ENCODE data around the gene KBTBD8.

Gene KBTBD8

DNA sequence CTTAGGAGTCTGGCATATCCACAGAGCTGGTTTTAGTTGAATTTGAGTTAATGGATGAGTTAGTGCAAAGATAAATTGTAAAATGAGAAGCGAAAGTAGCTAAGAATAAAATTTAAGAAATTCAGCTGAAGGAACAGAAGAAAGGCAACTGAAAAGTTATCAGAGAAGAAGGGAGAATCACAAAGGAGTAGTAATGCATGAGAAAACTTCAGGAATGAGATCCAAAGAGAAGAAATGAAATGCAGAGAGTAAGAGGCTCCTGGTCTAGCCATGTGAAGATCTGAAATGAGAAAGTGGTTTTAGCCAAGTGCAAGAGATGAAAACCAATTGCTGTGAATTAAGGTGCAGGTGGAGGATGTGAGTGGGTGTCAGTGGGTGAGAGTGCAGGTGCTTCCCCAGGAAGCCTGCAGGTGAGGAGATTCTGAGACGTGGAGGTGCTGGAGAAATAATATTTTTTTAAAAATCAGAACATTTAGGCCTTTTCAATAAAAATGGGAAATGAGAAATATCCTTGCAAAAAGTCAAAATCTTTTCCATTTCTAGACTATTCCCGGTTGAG, 18.5 kb downstream of the KBTBD8 start:
- no peak overlapping the region for H3K27ac ChIP-seq
- no peaks in the 10 kb centered on the region for H3K27me3 ChIP-seq (ENCODE audit: insufficient read depth, low read depth)
- no peak overlapping the region for H3K9ac ChIP-seq
- H3K79me2 ChIP-seq (ENCODE audit: insufficient read depth, low read depth): no peaks in the 10 kb centered on the region
- no peak overlapping the region for H2AFZ ChIP-seq (ENCODE audit: low read depth)
- TF ChIP-seq, protein P1, sequence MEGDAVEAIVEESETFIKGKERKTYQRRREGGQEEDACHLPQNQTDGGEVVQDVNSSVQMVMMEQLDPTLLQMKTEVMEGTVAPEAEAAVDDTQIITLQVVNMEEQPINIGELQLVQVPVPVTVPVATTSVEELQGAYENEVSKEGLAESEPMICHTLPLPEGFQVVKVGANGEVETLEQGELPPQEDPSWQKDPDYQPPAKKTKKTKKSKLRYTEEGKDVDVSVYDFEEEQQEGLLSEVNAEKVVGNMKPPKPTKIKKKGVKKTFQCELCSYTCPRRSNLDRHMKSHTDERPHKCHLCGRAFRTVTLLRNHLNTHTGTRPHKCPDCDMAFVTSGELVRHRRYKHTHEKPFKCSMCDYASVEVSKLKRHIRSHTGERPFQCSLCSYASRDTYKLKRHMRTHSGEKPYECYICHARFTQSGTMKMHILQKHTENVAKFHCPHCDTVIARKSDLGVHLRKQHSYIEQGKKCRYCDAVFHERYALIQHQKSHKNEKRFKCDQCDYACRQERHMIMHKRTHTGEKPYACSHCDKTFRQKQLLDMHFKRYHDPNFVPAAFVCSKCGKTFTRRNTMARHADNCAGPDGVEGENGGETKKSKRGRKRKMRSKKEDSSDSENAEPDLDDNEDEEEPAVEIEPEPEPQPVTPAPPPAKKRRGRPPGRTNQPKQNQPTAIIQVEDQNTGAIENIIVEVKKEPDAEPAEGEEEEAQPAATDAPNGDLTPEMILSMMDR (conservative IDR thresholded peaks at IDR 0.05; ENCODE audit: low read depth, low read length): no peak
- H4K20me1 ChIP-seq (ENCODE audit: insufficient read depth): no peaks in the 10 kb centered on the region
- no peak overlapping the region for H3K4me3 ChIP-seq (IDR thresholded peaks at IDR 0.05; ENCODE audit: insufficient read depth, low read depth, low read length)
- H3K36me3 ChIP-seq (ENCODE audit: insufficient read depth): no peaks in the 10 kb centered on the region
- H3K4me2 ChIP-seq: no peak overlapping the region
- no peaks in the 10 kb centered on the region for H3K4me1 ChIP-seq (ENCODE audit: low read depth, poor library complexity, severe bottlenecking)

DNA sequence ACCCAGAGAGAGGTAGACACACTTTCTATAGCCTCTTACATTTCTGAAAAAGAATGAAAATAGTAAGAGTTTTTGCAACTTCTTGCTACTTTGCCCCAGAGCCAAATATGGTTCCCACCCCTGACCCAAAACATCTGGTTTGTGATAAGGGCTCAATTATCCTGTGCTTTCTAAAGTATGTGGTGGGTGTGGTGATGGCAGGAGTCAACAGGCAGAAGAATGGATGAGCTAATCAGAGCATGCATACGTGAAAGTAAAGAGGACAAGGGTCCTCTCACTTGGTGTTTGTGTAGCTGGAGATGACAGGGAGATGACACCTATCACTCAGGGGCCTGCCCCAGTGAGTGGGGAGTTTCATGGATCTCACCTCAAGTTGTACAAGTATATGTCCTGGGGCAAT, 19.1 kb downstream of the KBTBD8 start:
- Histone ChIP-seq H3K9ac (no peak overlapping the region), H2AFZ (ENCODE audit: low read depth) (no peak overlapping the region), H4K20me1 (ENCODE audit: insufficient read depth) (no peaks in the 10 kb centered on the region), H3K27ac (no peak overlapping the region), H3K4me2 (no peak overlapping the region), H3K36me3 (ENCODE audit: insufficient read depth) (no peaks in the 10 kb centered on the region), H3K4me1 (ENCODE audit: low read depth, poor library complexity, severe bottlenecking) (no peaks in the 10 kb centered on the region), H3K79me2 (ENCODE audit: insufficient read depth, low read depth) (no peaks in the 10 kb centered on the region), H3K4me3 (IDR thresholded peaks at IDR 0.05; ENCODE audit: insufficient read depth, low read depth, low read length) (no peak overlapping the region), H3K27me3 (ENCODE audit: insufficient read depth, low read depth) (no peaks in the 10 kb centered on the region)
- TF ChIP-seq, protein P1 (conservative IDR thresholded peaks at IDR 0.05; ENCODE audit: low read depth, low read length): no peak

DNA sequence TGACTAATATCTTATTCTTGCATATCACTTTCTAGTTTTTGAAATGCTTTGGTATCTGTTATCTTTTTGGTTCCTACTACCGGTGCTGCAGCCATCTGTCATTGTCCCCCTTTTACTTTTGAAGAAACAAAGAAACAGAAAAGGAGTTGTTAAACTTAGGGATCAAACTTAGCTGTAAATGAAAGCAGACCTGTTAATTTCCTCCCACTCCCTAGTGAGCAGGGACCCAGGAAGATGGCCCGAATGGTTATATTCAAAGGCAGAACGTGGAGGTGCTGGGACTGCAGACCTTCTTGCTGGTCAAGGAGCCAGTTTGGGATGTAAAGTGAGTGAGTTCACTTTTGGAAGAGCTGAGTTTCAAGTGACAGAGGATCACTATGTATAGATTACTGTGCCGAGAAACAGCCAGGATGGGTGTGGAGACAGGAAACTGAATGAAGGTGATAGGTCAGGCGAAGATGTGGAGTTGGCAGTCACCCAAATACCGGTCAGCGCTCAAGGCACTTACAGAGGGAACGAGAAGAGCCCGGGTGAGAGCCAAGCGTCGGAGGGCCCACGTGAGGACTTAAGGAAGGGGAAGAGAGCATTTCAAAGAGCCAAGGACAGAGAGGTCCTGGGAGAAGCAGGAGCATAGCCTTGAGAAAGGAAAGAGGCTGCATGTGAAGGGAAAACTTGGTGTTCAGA, 20.1 kb downstream of the KBTBD8 start:
- H3K27ac ChIP-seq: no peak overlapping the region
- H2AFZ ChIP-seq (ENCODE audit: low read depth): no peak overlapping the region
- no peak overlapping the region for H3K9ac ChIP-seq
- H3K4me1 ChIP-seq (ENCODE audit: low read depth, poor library complexity, severe bottlenecking): no peaks in the 10 kb centered on the region
- no peaks in the 10 kb centered on the region for H3K36me3 ChIP-seq (ENCODE audit: insufficient read depth)
- no peak overlapping the region for H3K4me3 ChIP-seq (IDR thresholded peaks at IDR 0.05; ENCODE audit: insufficient read depth, low read depth, low read length)
- no peaks in the 10 kb centered on the region for H3K27me3 ChIP-seq (ENCODE audit: insufficient read depth, low read depth)
- no peak overlapping the region for H3K4me2 ChIP-seq
- H3K79me2 ChIP-seq (ENCODE audit: insufficient read depth, low read depth): no peaks in the 10 kb centered on the region
- no peaks in the 10 kb centered on the region for H4K20me1 ChIP-seq (ENCODE audit: insufficient read depth)
- TF ChIP-seq, protein P1 (conservative IDR thresholded peaks at IDR 0.05; ENCODE audit: low read depth, low read length): no peak

DNA sequence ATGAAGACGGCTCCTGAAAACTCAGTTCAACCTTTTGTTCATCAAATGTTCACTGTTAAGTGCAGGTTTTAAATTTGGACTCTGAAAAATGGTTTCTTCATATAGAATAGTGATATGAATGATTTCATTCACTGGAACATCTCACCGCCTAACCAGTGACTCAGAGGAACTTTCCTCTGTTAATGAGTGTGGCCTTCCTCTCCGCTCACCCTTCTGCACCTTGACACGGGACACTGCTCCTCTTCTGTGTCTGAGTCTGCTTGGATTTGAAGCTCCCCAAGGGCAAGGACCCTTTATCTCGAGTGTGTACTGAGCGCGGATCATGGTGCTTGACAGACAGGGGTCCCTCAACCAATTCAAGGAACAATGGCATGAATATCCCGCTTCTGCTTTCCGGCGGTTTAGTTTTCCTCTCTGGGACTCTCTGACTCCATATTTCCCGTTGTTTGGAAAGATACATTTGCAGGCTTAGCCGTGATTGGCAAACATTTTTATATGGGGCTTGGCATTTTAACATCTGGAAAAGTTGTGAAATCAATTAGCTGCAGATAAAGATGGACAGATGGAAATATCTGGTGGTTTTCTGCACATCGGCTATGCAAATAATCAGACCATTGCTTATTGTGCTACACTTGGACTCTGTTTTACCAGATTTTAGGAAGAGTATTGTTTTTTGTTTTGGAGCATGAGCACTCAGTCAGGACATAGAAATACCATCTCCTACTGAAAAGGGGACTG, 20.9 kb downstream of the KBTBD8 start:
- Histone ChIP-seq H2AFZ (ENCODE audit: low read depth) (no peak overlapping the region), H3K27me3 (ENCODE audit: insufficient read depth, low read depth) (no peaks in the 10 kb centered on the region), H3K4me2 (no peak overlapping the region), H3K27ac (no peak overlapping the region), H4K20me1 (ENCODE audit: insufficient read depth) (no peaks in the 10 kb centered on the region), H3K9ac (no peak overlapping the region), H3K36me3 (ENCODE audit: insufficient read depth) (no peaks in the 10 kb centered on the region), H3K79me2 (ENCODE audit: insufficient read depth, low read depth) (no peaks in the 10 kb centered on the region), H3K4me3 (IDR thresholded peaks at IDR 0.05; ENCODE audit: insufficient read depth, low read depth, low read length) (no peak overlapping the region), H3K4me1 (ENCODE audit: low read depth, poor library complexity, severe bottlenecking) (no peaks in the 10 kb centered on the region)
- TF ChIP-seq, protein P1 (conservative IDR thresholded peaks at IDR 0.05; ENCODE audit: low read depth, low read length): no peak
